ENCODE measurements around the gene ZFYVE27.
A peak's percentile ranks its signal among the peaks of the same experiment; 100 is the strongest.

DNA sequence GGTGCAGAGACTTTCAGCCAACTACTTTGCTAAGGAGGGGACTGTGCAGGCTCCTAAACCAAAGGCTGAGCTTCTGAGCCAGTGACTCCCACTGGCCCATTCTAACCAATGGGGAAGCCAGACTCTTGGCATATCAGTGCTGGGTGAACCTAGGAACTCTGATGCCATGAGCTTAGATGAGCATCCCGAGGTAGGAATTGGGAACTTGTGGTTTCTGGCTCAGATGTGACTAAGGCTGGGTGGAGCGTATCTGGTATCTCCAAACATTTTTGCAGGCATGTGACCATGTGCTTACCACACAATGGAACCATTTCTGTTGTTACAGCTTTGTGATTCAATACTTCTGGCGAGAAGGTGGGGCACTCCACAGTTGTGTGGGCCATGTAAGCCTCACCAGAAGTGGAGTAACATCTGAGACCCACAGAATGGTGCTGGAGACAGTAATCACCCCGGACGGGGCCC, 47.3 kb upstream of the ZFYVE27 start:
- TF ChIP-seq, protein P1, sequence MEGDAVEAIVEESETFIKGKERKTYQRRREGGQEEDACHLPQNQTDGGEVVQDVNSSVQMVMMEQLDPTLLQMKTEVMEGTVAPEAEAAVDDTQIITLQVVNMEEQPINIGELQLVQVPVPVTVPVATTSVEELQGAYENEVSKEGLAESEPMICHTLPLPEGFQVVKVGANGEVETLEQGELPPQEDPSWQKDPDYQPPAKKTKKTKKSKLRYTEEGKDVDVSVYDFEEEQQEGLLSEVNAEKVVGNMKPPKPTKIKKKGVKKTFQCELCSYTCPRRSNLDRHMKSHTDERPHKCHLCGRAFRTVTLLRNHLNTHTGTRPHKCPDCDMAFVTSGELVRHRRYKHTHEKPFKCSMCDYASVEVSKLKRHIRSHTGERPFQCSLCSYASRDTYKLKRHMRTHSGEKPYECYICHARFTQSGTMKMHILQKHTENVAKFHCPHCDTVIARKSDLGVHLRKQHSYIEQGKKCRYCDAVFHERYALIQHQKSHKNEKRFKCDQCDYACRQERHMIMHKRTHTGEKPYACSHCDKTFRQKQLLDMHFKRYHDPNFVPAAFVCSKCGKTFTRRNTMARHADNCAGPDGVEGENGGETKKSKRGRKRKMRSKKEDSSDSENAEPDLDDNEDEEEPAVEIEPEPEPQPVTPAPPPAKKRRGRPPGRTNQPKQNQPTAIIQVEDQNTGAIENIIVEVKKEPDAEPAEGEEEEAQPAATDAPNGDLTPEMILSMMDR (IDR thresholded peaks at IDR 0.05), result no peak
- TF ChIP-seq POLR2A (IDR thresholded peaks at IDR 0.05), result peak; percentile 23
